SK-N-SH (cell line): Measurements from ENCODE around the gene PXN. TPM values are rescaled to one million over a fixed set of nuclear protein-coding genes. Genes with fewer than 3 reads are reported as not detected.

Experiments
- CTCF ChIA-PET: fragments of 300-600, 350-600 bp; formaldehyde crosslinking; extraction: SDS; loops from one replicate; lab custom pipeline; 2021; lab: Yijun Ruan, JAX
- POLR2A ChIA-PET: fragments of 350-600 bp; sonication (Branson Sonifier 250); formaldehyde crosslinking; extraction: SDS; loops from one replicate; lab custom pipeline; 2020; ENCODE audit warnings: antibody characterized with exemption, inconsistent platforms; lab: Yijun Ruan, JAX
- DNase-seq: peaks from one replicate; pipeline ENCODE4 v3.0.0; 2012
- H2AFZ ChIP-seq: fragments of 200-600 bp; sonication (generic); 2 replicates; pipeline ENCODE4 v1.8.1; 2016; ENCODE audit warnings: antibody characterized with exemption, mild to moderate bottlenecking, low read depth
- H3F3A ChIP-seq: fragments of 200-600 bp; sonication (generic); replicated peaks from 2 replicates; pipeline ENCODE3; 2016; ENCODE audit warnings: antibody characterized with exemption, mild to moderate bottlenecking; ENCODE audit not compliant: insufficient read depth
- H3K27ac ChIP-seq, 2 experiments: fragments of 200-500 bp in 1 of 2; fragments of 200-600 bp in 1 of 2; sonication (Bioruptor generic) in 1 of 2; sonication (generic), shearing (Covaris generic) in 1 of 2; 2 replicates each; pipeline versions ENCODE4 v1.5.1 to v1.6.1; 2014 to 2016; ENCODE audit warnings: low read depth in 2 of 2, inconsistent platforms in 1 of 2, low read length in 1 of 2, mild to moderate bottlenecking in 1 of 2, mixed read lengths in 1 of 2
- H3K27me3 ChIP-seq: fragments of 200-600 bp; sonication (generic), shearing (Covaris generic); 2 replicates; pipeline ENCODE4 v1.6.1; 2016; ENCODE audit warnings: mixed run types; ENCODE audit not compliant: insufficient read depth
- H3K36me3 ChIP-seq, 2 experiments: fragments of 200-500 bp in 1 of 2; fragments of 200-600 bp in 1 of 2; sonication (Bioruptor generic) in 1 of 2; sonication (generic) in 1 of 2; replicated peaks in 1 of 2; 2 replicates each; pipeline versions ENCODE3 to v1.5.1; 2014 to 2016; ENCODE audit warnings: low read length in 1 of 2, mild to moderate bottlenecking in 1 of 2; ENCODE audit not compliant: insufficient read depth in 2 of 2, control insufficient read depth in 1 of 2
- H3K4me1 ChIP-seq, 2 experiments: fragments of 200-500 bp in 1 of 2; fragments of 200-600 bp in 1 of 2; sonication (Bioruptor generic) in 1 of 2; sonication (generic), shearing (Covaris generic) in 1 of 2; 2 replicates each; pipeline versions ENCODE4 v1.5.1 to v1.6.1; 2014 to 2016; ENCODE audit warnings: low read depth in 1 of 2, low read length in 1 of 2, mixed run types in 1 of 2; ENCODE audit not compliant: insufficient read depth in 2 of 2, control insufficient read depth in 1 of 2
- H3K4me2 ChIP-seq: fragments of 200-600 bp; sonication (generic), shearing (Covaris generic); 2 replicates; pipeline ENCODE4 v1.6.1; 2017; ENCODE audit warnings: mixed run types
- H3K4me3 ChIP-seq, 2 experiments: fragments of 200-500 bp in 1 of 2; fragments of 200-600 bp in 1 of 2; sonication (Bioruptor generic) in 1 of 2; sonication (generic), shearing (Covaris generic) in 1 of 2; 2 replicates each; pipeline versions ENCODE4 v1.5.1 to v1.8.1; 2014 to 2016; ENCODE audit warnings: low read depth in 2 of 2, inconsistent platforms in 1 of 2, low read length in 1 of 2, mild to moderate bottlenecking in 1 of 2, mixed read lengths in 1 of 2, moderate library complexity in 1 of 2
- H3K79me2 ChIP-seq: fragments of 200-600 bp; sonication (generic); 2 replicates; pipeline ENCODE4 v1.8.1; 2017; ENCODE audit warnings: mild to moderate bottlenecking; ENCODE audit not compliant: insufficient read depth
- H3K9ac ChIP-seq: fragments of 200-600 bp; sonication (generic); 2 replicates; pipeline ENCODE4 v1.6.1; 2017; ENCODE audit warnings: mixed run types
- H3K9me2 ChIP-seq: fragments of 200-600 bp; sonication (generic); 2 replicates; pipeline ENCODE4 v1.6.1; 2017; ENCODE audit warnings: mixed run types
- H3K9me3 ChIP-seq: fragments of 200-600 bp; sonication (generic); 2 replicates; pipeline ENCODE4 v1.6.1; 2017; ENCODE audit warnings: mixed run types, mild to moderate bottlenecking, moderate library complexity
- H4K20me1 ChIP-seq: fragments of 200-600 bp; sonication (generic); 2 replicates; pipeline ENCODE4 v1.6.1; 2017; ENCODE audit warnings: mild to moderate bottlenecking, mixed run types; ENCODE audit not compliant: insufficient read depth
- CHD2 ChIP-seq: fragments of 150-350 bp; IDR thresholded peaks from 2 replicates; pipeline ENCODE4 v1.6.1; 2018; ENCODE audit warnings: low read length; ENCODE audit not compliant: partially characterized antibody
- FOXJ3 ChIP-seq: sonication (generic); formaldehyde crosslinking; IDR thresholded peaks from 2 replicates; pipeline ENCODE4 v1.5.1; 2020; ENCODE audit warnings: mild to moderate bottlenecking, missing genetic modification reagents
- FOXM1 ChIP-seq: IDR thresholded peaks from 2 replicates; pipeline ENCODE4 v1.4.0; 2012; ENCODE audit warnings: low read depth, mild to moderate bottlenecking
- GATA2 ChIP-seq: sonication (generic); formaldehyde crosslinking; IDR thresholded peaks from 2 replicates; pipeline ENCODE4 v1.5.0; 2020; ENCODE audit warnings: mild to moderate bottlenecking, missing genetic modification reagents
- JUND ChIP-seq: IDR thresholded peaks from 2 replicates; pipeline ENCODE4 v1.4.0; 2012
- NRF1 ChIP-seq: IDR thresholded peaks from 2 replicates; pipeline ENCODE4 v1.6.1; 2012; ENCODE audit warnings: low read depth, mild to moderate bottlenecking, low read length
- RCOR1 ChIP-seq: fragments of 150-350 bp; IDR thresholded peaks from 2 replicates; pipeline ENCODE4 v1.6.1; 2017; ENCODE audit warnings: antibody characterized with exemption, low read length
- SIN3A ChIP-seq: IDR thresholded peaks from 2 replicates; pipeline ENCODE4 v1.6.1; 2012; ENCODE audit warnings: low read depth, mild to moderate bottlenecking, low read length, moderate library complexity, borderline replicate concordance
- SMC3 ChIP-seq: IDR thresholded peaks from 2 replicates; pipeline ENCODE4 v1.6.1; 2012; ENCODE audit warnings: low read depth, low read length, improper control_type of control experiment
- TCF12 ChIP-seq: IDR thresholded peaks from 2 replicates; pipeline ENCODE4 v1.4.0; 2012
- TEAD4 ChIP-seq: IDR thresholded peaks from 2 replicates; pipeline ENCODE4 v1.4.0; 2012; ENCODE audit warnings: mild to moderate bottlenecking, borderline replicate concordance; ENCODE audit not compliant: insufficient read depth
- WGBS: methylation state at CpG from one replicate; pipeline ENCODE4 v1.1.6; 2017; ENCODE audit warnings: low lambda C conversion rate; 5-methylcytosine and 5-hydroxymethylcytosine counted together
- polyA plus RNA-seq, 3 experiments: library from polyadenylated mRNA; depleted of rRNA; stranded (reverse); fragments of >200 nt; gene quantifications; 2 replicates each; pipeline ENCODE4 v1.2.3, GENCODE V29; 2012
- TF ChIP-seq, protein P1 (sequence below): IDR thresholded peaks from 2 replicates; pipeline ENCODE4; 2012
- TF ChIP-seq, protein P2 (sequence below): IDR thresholded peaks from 2 replicates; pipeline ENCODE4 v1.4.0; 2012; ENCODE audit warnings: low read depth
- TF ChIP-seq, protein P3 (sequence below): fragments of 150-350 bp; IDR thresholded peaks from 2 replicates; pipeline ENCODE4 v1.6.1; 2017; ENCODE audit warnings: antibody characterized with exemption, low read length, low read depth, borderline replicate concordance
- TF ChIP-seq, protein P4 (sequence below): IDR thresholded peaks from 2 replicates; pipeline ENCODE4 v1.4.0; 2012; ENCODE audit warnings: low read depth, borderline replicate concordance

Gene PXN
- polyA plus RNA-seq, 1 of the 3 experiments (the other 2 are of a cell fraction), result 89.0 TPM

DNA sequence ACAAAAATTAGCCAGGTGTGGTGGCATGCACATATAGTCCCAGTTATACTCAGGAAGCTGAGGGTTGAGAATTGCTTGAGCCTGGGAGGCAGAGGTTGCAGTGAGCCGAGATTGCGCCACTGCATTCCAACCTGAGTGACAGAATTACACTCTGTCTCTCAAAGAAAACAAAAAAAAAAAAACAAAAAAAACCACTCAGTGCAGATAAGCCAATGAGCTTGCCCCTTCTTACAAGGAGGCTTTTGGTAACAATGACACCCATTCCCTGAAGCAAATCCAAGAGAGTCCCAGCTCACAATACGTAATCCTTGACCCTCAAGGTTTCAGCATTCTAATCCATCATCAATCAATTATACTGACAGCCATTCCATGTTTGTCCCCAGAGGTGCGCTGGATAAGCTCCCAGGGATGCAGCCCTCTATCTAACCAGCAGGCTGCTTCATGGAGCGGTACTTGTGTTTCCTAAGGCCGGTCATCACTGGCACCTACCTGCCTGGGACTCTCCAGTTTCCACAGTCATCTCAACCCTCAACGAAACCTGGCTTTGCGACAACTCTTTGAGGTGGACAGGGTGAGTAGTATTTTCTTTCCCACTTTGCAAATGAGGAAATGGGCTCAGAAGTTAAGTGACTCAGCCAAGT, 83.4 kb downstream of the PXN start:
- no peak for DNase-seq
- H2AFZ ChIP-seq, result no peak overlapping the region
- no peak overlapping the region for H3K4me3 ChIP-seq
- no peaks in the 10 kb centered on the region for H3K27me3 ChIP-seq
- H3K36me3 ChIP-seq, result peaks cover 60 to 73% of the 10 kb centered on the region in 2 experiments
- H3K9me3 ChIP-seq, result no peaks in the 10 kb centered on the region
- CTCF ChIA-PET, result no interaction called here
- H4K20me1 ChIP-seq, result peaks cover 43% of the 10 kb centered on the region
- H3K4me2 ChIP-seq, result no peak overlapping the region
- H3K9me2 ChIP-seq, result no peaks in the 10 kb centered on the region
- WGBS, result 90% methylated on average over 8 of the region's 8 CpGs
- H3K9ac ChIP-seq, result no peak overlapping the region
- H3K4me1 ChIP-seq, result no peaks in the 10 kb centered on the region
- H3F3A ChIP-seq, result peaks cover 4% of the 10 kb centered on the region
- TF ChIP-seq SIN3A, result no peak
- TF ChIP-seq, protein P1, sequence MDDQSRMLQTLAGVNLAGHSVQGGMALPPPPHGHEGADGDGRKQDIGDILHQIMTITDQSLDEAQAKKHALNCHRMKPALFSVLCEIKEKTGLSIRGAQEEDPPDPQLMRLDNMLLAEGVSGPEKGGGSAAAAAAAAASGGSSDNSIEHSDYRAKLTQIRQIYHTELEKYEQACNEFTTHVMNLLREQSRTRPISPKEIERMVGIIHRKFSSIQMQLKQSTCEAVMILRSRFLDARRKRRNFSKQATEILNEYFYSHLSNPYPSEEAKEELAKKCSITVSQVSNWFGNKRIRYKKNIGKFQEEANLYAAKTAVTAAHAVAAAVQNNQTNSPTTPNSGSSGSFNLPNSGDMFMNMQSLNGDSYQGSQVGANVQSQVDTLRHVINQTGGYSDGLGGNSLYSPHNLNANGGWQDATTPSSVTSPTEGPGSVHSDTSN, result no peak
- TF ChIP-seq, protein P2, sequence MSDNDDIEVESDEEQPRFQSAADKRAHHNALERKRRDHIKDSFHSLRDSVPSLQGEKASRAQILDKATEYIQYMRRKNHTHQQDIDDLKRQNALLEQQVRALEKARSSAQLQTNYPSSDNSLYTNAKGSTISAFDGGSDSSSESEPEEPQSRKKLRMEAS, result no peak
- no peak for TF ChIP-seq FOXM1
- TF ChIP-seq, protein P3, sequence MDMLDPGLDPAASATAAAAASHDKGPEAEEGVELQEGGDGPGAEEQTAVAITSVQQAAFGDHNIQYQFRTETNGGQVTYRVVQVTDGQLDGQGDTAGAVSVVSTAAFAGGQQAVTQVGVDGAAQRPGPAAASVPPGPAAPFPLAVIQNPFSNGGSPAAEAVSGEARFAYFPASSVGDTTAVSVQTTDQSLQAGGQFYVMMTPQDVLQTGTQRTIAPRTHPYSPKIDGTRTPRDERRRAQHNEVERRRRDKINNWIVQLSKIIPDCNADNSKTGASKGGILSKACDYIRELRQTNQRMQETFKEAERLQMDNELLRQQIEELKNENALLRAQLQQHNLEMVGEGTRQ, result no peak
- TF ChIP-seq, protein P4, sequence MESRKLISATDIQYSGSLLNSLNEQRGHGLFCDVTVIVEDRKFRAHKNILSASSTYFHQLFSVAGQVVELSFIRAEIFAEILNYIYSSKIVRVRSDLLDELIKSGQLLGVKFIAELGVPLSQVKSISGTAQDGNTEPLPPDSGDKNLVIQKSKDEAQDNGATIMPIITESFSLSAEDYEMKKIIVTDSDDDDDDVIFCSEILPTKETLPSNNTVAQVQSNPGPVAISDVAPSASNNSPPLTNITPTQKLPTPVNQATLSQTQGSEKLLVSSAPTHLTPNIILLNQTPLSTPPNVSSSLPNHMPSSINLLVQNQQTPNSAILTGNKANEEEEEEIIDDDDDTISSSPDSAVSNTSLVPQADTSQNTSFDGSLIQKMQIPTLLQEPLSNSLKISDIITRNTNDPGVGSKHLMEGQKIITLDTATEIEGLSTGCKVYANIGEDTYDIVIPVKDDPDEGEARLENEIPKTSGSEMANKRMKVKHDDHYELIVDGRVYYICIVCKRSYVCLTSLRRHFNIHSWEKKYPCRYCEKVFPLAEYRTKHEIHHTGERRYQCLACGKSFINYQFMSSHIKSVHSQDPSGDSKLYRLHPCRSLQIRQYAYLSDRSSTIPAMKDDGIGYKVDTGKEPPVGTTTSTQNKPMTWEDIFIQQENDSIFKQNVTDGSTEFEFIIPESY, result no peak
- no peak for TF ChIP-seq RCOR1
- no peak for TF ChIP-seq NRF1
- no peak for TF ChIP-seq SMC3
- TF ChIP-seq TCF12, result no peak
- peaks cover 76% of the 10 kb centered on the region for H3K79me2 ChIP-seq
- H3K27ac ChIP-seq, result no peak overlapping the region
- POLR2A ChIA-PET, result no interaction called here

DNA sequence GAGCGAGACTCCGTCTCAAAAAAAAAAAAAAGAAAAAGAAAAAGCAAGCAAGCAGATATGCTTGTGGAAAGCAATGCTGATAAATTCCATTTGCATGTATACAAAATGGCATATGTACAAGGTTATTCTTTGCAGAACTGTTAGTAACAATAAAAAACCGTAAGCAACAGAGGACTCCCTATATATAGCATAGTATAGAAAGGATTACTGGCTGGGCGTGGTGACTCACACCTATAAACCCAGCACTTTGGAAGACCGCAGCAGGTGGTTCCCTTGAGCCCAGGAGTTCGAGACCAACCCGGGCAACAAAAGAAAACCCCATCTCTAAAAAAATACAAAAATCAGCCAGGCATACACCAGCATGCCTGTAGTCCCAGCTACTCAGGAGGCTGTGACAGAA, 84.6 kb downstream of the PXN start:
- POLR2A ChIA-PET, result no interaction called here
- Histone ChIP-seq H3K79me2 (peaks cover 69% of the 10 kb centered on the region), H3K4me1 (no peaks in the 10 kb centered on the region), H3K4me2 (no peak overlapping the region), H3K9me2 (no peaks in the 10 kb centered on the region), H2AFZ (no peak overlapping the region), H3K36me3 (peaks cover 60 to 71% of the 10 kb centered on the region in 2 experiments), H3K9me3 (no peaks in the 10 kb centered on the region), H3K9ac (no peak overlapping the region), H3K27ac (no peak overlapping the region), H4K20me1 (peaks cover 33% of the 10 kb centered on the region), H3K4me3 (no peak overlapping the region), H3F3A (peaks cover 4% of the 10 kb centered on the region), H3K27me3 (no peaks in the 10 kb centered on the region)
- WGBS, result 96% methylated on average over 7 of the region's 7 CpGs
- TF ChIP-seq, protein P2, result no peak
- TF ChIP-seq FOXJ3 (CRISPR knock-in tag), result no peak
- TF ChIP-seq SIN3A, result no peak
- TF ChIP-seq TEAD4, result no peak
- no peak for TF ChIP-seq CHD2
- no peak for TF ChIP-seq SMC3
- no peak for TF ChIP-seq RCOR1
- TF ChIP-seq JUND, result no peak
- TF ChIP-seq GATA2, result no peak
- TF ChIP-seq, protein P1, result no peak
- CTCF ChIA-PET, result no interaction called here
- no peak for DNase-seq
